Measurements from ENCODE around the gene FREM1. TPM values are rescaled to one million over a fixed set of nuclear protein-coding genes. Genes with fewer than 3 reads are reported as not detected.

The FREM1 gene, protein sequence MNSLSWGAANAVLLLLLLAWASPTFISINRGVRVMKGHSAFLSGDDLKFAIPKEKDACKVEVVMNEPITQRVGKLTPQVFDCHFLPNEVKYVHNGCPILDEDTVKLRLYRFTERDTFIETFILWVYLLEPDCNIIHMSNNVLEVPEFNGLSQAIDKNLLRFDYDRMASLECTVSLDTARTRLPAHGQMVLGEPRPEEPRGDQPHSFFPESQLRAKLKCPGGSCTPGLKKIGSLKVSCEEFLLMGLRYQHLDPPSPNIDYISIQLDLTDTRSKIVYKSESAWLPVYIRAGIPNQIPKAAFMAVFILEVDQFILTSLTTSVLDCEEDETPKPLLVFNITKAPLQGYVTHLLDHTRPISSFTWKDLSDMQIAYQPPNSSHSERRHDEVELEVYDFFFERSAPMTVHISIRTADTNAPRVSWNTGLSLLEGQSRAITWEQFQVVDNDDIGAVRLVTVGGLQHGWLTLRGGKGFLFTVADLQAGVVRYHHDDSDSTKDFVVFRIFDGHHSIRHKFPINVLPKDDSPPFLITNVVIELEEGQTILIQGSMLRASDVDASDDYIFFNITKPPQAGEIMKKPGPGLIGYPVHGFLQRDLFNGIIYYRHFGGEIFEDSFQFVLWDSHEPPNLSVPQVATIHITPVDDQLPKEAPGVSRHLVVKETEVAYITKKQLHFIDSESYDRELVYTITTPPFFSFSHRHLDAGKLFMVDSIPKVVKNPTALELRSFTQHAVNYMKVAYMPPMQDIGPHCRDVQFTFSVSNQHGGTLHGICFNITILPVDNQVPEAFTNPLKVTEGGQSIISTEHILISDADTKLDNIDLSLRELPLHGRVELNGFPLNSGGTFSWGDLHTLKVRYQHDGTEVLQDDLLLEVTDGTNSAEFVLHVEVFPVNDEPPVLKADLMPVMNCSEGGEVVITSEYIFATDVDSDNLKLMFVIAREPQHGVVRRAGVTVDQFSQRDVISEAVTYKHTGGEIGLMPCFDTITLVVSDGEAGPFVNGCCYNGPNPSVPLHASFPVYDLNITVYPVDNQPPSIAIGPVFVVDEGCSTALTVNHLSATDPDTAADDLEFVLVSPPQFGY (N-terminal part only)
- 1 to 10 TPM; 2.2 to 2.4 TPM for total RNA-seq

GRCh38 chr9:14909961-14910805, at the start of gene FREM1:
FREM1 (minus strand) TSS chr9:14910428; CDS start chr9:14868977, 41,451 bp downstream.
- no peak for DNase-seq (ENCODE audit: low spot score)
- TF ChIP-seq, protein P1, sequence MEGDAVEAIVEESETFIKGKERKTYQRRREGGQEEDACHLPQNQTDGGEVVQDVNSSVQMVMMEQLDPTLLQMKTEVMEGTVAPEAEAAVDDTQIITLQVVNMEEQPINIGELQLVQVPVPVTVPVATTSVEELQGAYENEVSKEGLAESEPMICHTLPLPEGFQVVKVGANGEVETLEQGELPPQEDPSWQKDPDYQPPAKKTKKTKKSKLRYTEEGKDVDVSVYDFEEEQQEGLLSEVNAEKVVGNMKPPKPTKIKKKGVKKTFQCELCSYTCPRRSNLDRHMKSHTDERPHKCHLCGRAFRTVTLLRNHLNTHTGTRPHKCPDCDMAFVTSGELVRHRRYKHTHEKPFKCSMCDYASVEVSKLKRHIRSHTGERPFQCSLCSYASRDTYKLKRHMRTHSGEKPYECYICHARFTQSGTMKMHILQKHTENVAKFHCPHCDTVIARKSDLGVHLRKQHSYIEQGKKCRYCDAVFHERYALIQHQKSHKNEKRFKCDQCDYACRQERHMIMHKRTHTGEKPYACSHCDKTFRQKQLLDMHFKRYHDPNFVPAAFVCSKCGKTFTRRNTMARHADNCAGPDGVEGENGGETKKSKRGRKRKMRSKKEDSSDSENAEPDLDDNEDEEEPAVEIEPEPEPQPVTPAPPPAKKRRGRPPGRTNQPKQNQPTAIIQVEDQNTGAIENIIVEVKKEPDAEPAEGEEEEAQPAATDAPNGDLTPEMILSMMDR (IDR thresholded peaks at IDR 0.05) = no peak
- Histone ChIP-seq H3K9me3 (no peaks in the 10 kb centered on the region), H3K27me3 (no peaks in the 10 kb centered on the region), H3K4me1 (peaks cover 0 to 11% of the 10 kb centered on the region in 2 donors), H3K36me3 (no peaks in the 10 kb centered on the region), H3K4me3 (peak within 1 kb of the TSS; percentile 21 to 35), H3K27ac (peak within 1 kb of the TSS; percentile 50 to 57)

DNA sequence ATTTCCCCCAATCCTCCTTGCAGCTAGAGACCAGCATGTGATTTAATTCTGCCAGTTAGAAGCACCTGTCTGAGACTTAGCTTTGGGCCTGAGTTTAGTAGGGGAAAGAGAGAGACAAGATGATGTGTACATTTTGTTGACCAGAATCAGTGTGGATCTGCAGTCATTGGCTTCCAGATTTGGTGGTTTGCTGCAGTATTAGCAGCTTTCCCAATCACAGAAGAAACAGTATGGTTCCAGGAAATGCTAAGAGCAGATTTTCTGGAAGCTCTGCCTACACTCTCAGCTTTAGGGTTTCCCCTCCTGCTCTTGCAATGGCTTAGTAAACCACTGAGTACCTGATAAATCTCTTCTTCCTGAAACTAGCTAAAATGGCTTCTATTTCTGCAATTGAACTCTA, 48.8 kb upstream of the FREM1 start:
- TF ChIP-seq, protein P1 (IDR thresholded peaks at IDR 0.05) = no peak
- no peaks in the 10 kb centered on the region for H3K36me3 ChIP-seq
- peaks cover 0 to 11% of the 10 kb centered on the region in 2 donors for H3K4me1 ChIP-seq
- no peak overlapping the region for H3K4me3 ChIP-seq
- no peak overlapping the region for H3K27ac ChIP-seq
- DNase-seq (ENCODE audit: low spot score) = no peak
- no peaks in the 10 kb centered on the region for H3K27me3 ChIP-seq
- H3K9me3 ChIP-seq = no peaks in the 10 kb centered on the region

DNA sequence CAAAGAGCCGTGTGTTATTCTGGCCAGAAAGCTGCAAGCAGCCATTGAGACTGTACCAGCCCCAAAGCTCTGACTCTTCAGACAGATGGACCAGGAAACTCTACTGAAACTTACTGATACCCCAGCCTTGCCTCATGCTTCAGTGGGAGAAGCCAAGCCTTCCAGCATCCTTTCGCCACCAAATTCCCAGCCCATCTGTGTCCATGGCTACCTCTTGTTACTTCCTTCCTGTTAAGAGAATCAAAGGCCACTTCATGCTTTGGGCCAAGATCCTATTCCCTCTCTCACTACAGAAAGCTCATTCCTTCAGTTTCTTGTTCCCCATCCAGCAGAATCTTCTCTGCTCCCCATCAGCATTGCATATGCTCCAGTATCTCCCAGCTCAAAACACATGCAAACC, 46.9 kb upstream of the FREM1 start:
- TF ChIP-seq, protein P1 (IDR thresholded peaks at IDR 0.05) = no peak
- Histone ChIP-seq H3K27ac (no peak overlapping the region), H3K27me3 (no peaks in the 10 kb centered on the region), H3K36me3 (no peaks in the 10 kb centered on the region), H3K4me1 (peaks cover 0 to 11% of the 10 kb centered on the region in 2 donors), H3K9me3 (no peaks in the 10 kb centered on the region), H3K4me3 (no peak overlapping the region)
- no peak for DNase-seq (ENCODE audit: low spot score)

DNA sequence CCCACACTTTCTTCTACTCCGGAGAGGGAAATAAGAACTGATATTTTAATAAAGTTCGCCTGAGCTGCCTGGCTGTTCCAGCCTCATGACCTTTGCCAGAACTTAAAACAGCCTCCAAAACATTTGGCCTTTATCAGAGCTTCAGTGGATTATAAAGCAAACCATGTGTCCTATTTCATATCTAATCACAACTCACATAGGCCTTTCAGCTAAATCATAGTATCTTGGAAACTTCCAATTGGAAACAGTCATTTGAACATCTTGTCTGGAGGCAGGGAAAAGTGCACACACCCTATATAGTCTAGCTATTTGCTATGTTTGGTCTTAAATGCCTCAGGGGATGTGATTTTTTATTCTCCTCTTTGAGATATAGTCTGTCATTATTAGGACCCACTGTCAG, 46.0 kb upstream of the FREM1 start:
- no peak for DNase-seq (ENCODE audit: low spot score)
- no peaks in the 10 kb centered on the region for H3K27me3 ChIP-seq
- peaks cover 0 to 11% of the 10 kb centered on the region in 2 donors for H3K4me1 ChIP-seq
- H3K36me3 ChIP-seq = no peaks in the 10 kb centered on the region
- H3K27ac ChIP-seq = peak overlapping the region in 1 of 2 donors; percentile 40
- H3K4me3 ChIP-seq = no peak overlapping the region
- no peaks in the 10 kb centered on the region for H3K9me3 ChIP-seq
- TF ChIP-seq, protein P1 (IDR thresholded peaks at IDR 0.05) = no peak

- Histone ChIP-seq H3K4me1 (no peaks in the 10 kb centered on the region), H3K36me3 (no peaks in the 10 kb centered on the region), H3K27me3 (no peaks in the 10 kb centered on the region), H3K9me3 (no peaks in the 10 kb centered on the region), H3K27ac (no peak overlapping the region), H3K4me3 (no peak overlapping the region)
- TF ChIP-seq, protein P1 (IDR thresholded peaks at IDR 0.05) = no peak
- no peak for DNase-seq (ENCODE audit: low spot score)
Measured at GRCh38 chr9:14945351-14945750, 35.1 kb upstream of the FREM1 start.
